Endothelial cell of umbilical vein (primary cell): ENCODE results near the gene PITPNB.

Source experiments
- CTCF ChIP-seq, 2 donors: IDR thresholded peaks; 1 replicate in 1 of 2; 2 replicates in 1 of 2; pipeline ENCODE4 v1.5.1; 2011; ENCODE audit warnings: low read length in 2 of 2, mild to moderate bottlenecking in 2 of 2, moderate library complexity in 2 of 2, control low read depth in 1 of 2, inconsistent platforms in 1 of 2, low read depth in 1 of 2; ENCODE audit not compliant: insufficient read depth in 1 of 2; ENCODE audit errors: extremely low read depth in 1 of 2
- EZH2 ChIP-seq: IDR thresholded peaks from 2 replicates; pipeline ENCODE4 v1.6.1; 2012; ENCODE audit warnings: borderline replicate concordance, low read depth, mild to moderate bottlenecking, moderate library complexity, low read length, inconsistent platforms; ENCODE audit not compliant: severe bottlenecking
- FOS ChIP-seq: IDR thresholded peaks from 2 replicates; pipeline ENCODE4 v1.6.1; 2011; ENCODE audit warnings: mild to moderate bottlenecking, low read length, moderate library complexity, borderline replicate concordance; ENCODE audit not compliant: insufficient read depth
- POLR2A ChIP-seq: IDR thresholded peaks from 2 replicates; pipeline ENCODE4 v1.6.1; 2012; ENCODE audit warnings: low read depth, mild to moderate bottlenecking, control low read depth, low read length

GRCh38 chr22:27835446-27835845 is 83.6 kb downstream of the PITPNB start:
- TF ChIP-seq POLR2A (no peak), EZH2 (no peak), FOS (no peak), CTCF (IDR thresholded peaks at IDR 0.05; ENCODE audit: extremely low read depth in 1 of 2, insufficient read depth in 1 of 2, low read depth in 1 of 2, low read length in 2 of 2) (no peak)
